Left lobe of liver (tissue), 2 donors: ENCODE data around the gene WLS. TPM values are rescaled to one million over a fixed set of nuclear protein-coding genes. Genes with fewer than 3 reads are reported as not detected.
"Not testable (repeated sequence)": the region's sequence is repeated elsewhere in the genome, so short reads cannot be mapped to it uniquely, and the experiment has no call there.

ENCODE experiments used
- ATAC-seq: fragments of 200-7000 bp; cut with Tn5 transposase; one replicate; pipeline ENCODE4 v1.9.1; 2020; ENCODE audit warnings: mild to moderate bottlenecking, moderate library complexity
- DNase-seq: peaks from one replicate; pipeline ENCODE4 v3.0.0-alpha.2; 2020; ENCODE audit warnings: low spot score
- total RNA-seq: library from RNA; stranded (reverse); gene quantifications from one replicate; pipeline ENCODE4 v1.2.1, GENCODE V29; 2021
- donor health status: DM: no; HTN: no; CAD: no; lungs with moderate emphysema.
- donor health status: DM: no; HTN: yes; CAD: no.

Gene WLS
- total RNA-seq: 11.2 TPM

DNA sequence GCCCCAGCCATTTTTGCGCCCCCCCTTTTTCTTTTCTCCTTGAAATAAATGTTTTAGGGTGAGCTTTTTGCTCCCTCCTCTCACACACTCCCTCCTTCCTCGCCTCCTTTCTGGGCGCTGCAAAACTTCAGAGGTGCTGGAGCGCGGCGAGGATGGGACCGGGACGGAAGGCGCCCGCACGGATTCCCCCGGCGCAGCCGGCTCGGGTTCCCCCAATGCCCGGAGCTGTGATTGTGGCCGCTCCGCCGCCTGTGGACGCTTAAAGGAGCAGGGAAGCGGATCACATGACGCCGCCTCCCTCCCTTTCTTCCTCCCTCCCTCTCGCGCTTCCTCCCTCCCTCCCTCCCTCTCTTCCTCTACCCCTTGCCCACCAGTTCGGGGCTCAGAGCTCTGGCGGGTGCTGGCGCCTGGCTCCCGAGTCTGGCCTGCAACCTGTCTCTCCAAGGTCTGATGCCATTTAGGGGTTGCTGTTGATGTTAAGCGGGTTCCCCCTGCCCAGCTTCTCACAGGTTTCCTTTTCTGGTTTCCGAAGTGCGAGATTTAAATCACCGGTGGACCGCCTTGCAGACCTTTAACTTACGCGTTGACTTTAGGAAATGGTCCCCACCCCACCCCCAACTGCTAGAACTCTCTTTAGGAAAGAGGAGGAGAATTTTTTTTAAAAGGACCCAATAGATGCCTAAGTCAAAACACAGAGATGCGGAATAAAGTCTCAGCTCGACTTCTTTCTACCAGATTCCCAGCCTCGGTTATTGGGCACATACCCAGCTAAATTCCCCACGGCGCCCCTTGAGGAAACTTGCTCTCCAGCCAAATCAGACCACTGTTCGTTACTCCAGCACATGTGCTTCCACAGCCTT is at the start of gene WLS:
Gene WLS, minus strand, starts transcription at position 235 of the 860 bp plus-strand sequence. Its CDS starts 224 bp downstream, at position 11.
- ATAC-seq: peak; percentile 88
- peak; percentile 75 for DNase-seq

DNA sequence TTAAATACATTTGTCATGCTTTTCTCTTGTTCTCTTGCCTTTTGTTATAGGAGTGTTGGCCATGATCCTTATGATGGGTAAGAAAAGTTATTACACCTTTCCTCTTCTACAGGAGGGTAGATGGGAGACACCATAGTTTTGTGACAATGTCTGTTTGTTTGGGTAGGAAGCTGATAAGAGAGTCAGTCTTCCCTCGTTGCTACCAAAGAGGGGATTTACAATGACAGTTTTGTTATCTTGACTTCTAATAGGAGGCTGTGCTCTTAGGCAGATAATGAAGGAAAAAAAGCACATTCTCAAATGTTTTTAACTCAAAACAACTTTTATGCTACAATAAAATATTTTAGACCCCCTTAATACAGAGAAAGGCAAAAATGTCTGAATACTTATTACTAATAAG is 48.0 kb upstream of the WLS start:
- ATAC-seq (no peak), DNase-seq (no peak)

DNA sequence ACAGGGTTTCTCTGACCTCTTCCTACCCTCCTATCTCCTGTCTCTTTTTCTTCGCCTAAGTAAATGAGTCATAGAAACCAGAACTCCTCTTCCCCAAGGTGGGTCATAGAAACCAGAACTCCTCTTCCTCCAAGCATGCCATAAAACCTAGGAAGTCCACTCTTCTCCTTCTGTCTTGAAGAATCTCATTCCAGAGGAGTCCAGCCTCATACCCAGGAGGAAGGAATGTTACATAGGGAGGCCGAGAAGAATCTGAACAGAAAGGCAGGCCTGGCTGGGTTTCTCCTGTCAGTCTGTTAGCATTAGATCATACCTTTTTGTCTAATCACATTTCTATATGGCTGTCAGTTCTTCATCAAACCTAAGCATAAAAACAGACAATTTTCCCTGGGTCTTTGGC is 47.5 kb upstream of the WLS start:
- DNase-seq: no peak
- no peak for ATAC-seq

DNA sequence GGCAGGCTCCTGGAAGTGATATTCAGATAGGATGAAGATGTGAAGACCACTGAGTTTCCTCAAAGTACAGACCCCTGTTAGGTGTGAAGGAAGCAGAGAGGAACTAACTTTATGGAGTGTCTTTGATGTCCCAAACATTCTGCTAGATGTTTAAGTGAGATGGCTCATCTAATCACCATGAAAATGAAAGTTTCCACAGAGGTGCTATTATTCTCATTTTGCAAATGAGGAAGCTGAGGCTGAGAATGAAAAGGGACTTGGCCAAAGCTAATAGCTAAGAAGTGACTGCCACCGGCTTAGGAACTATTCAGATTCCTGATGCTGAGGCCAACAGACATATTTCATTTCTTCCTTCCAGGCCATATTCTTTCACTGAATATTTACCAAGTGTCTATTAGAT is 45.9 kb upstream of the WLS start:
- ATAC-seq (no peak), DNase-seq (no peak)

DNA sequence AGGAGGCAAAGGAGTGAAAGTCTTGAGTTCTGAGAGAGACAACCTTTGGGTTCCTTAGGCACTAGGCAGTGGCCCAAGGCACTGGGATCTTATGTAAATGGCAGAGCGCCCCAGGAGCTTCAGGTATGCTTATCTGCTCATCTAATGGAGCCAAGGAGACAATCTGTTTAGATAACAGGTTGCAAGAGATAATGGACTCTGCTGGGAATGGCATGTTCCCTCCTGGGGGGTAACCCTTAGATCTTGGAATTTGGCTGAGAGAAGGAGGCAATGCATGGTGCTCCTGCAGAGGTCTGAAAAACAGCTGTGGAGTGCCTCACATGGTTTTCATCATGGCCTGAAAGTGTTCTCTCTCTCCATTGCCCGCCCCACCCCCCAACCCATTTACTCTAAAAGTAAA is 44.1 kb upstream of the WLS start:
- DNase-seq (no peak), ATAC-seq (no peak)

DNA sequence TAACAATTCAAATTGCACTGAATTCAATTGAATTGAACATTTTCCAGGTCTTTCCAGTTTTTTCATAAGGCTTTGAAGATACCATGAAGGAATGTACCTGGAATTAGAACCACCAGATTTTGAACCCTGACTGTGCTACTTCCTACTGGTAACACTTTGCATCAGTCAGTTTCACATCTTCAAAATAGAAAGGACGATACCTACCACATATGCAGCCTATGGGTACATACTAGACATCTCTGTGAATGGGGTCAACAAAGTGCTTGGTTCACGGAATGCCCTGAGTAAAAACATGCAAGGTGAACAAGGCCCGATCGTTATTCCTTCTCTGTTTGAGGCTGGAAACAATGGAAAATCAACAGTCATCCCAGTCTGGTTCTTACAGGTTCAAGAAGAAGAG is 41.2 kb upstream of the WLS start:
- no peak for ATAC-seq

DNA sequence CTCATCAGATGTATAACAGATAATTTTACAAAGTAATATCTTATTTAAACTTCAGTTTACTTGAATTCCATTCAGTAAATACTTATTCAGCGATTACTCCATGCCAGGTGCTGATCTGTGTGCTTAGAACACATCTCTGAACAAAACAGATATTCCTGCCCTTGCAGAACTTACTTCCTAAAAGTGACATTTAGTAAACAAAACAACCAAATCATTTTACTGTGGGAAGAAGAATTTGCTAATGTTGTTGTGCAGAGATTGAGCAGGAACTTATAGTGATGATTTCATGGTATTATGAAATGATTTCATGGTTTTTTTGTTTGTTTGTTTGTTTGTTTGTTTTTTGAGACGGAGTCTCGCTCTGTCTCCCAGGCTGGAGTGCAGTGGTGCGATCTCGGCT is 39.3 kb upstream of the WLS start:
- DNase-seq (no peak), ATAC-seq (no peak)

More for the DNA sequence above, 41.2 kb upstream of the WLS start:
- no peak for DNase-seq

DNA sequence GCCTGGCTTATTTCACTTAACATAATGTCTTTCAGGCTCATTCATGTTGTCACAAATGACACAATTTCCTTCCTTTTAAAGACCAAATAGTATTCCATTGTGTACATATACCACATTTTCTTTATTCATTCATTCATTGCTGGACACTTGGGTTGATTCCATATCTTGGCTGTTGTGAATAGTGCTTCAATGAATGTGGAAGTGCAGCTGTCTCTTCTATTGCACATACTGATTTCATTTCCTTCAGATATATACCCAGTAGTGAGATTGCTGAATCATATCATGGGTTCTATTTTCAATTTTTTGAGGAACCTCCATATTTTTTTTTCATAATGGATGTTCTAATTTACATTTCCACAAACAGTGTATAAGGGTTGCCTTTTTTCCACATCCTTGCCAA is 38.6 kb upstream of the WLS start:
- DNase-seq (no peak), ATAC-seq (no peak)

DNA sequence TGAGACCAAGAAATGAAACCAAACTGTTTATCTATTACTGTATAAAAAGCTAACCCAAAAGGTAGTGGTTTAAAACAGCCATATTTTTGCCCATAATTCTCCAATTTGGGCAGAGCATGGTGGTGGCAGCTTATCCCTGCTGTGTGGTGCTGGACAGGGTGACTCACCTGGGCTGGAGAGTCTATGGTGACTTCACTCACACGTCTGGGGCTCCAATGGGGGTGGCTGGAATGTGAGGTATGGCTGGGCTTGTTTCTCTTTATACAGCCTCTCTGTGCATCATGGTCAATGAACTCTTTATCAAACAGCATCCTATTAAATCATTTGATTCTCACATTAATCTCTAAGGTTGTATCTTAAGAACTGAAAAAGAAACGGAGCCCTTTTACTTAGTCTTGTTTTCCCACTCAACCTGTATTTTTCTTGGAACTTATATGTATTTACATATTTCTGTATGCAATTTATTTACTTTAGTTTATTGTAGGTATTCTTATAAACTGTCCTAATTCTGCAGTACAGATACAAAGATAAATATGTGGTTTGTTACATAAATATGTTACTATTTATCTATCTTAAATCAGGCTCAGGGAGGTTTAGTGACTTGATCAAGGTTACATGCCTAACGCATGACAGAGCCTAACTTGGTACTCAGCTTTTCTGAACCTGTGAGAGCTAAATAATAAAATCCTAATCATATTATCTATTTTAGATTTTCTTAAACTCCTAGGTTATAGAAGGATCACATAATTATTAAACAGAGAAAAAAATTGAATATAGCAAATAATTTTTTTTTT is 37.5 kb upstream of the WLS start:
- no peak for ATAC-seq

DNA sequence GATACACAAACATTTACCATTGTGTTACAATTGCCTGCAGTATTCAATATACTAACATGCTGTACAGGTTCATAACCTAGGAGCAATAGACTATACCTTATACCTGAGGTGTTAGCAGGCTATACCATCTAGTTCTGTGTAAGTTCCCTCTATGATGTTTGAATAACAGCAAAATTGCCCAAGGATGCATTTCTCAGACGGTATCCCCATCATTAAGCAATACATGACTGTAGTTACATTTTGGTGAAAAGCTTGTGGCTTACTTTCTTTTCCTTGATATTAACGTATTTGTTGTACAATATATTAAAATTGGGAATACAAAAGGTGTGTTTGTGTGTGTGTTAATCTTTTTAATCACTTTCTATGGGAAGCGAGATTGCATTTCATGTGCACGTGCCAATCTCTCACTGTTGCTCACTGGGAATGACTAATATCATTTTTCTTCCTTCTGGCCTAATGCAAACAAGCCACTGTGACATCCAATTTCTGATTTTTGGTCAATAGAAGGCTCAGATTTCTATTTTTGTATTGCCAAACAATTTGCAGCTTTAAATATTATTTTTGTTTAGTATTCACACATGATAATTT is 36.7 kb upstream of the WLS start:
- ATAC-seq: no peak

More for the DNA sequence above, 37.5 kb upstream of the WLS start:
- DNase-seq: no peak

DNA sequence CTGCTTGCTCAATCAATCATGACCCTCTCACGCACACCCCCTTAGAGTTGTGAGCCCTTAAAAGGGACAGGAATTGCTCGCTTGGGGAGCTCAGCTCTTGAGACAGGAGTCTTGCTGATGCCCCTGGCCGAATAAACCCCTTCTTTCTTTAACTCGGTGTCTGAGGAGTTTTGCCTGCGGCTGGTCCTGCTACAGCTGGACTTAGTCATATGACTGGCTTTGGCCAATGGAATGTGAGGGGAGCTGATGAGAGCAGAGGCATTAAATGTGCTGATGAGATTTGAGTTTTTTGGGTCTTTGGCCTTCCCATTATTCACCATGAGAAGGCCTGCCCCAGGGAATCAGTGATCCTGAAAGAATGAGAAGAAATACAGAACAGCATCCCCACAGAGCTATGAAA is 24.5 kb upstream of the WLS start:
- ATAC-seq: not testable (repeated sequence)

More for the DNA sequence above, 36.7 kb upstream of the WLS start:
- no peak for DNase-seq

DNA sequence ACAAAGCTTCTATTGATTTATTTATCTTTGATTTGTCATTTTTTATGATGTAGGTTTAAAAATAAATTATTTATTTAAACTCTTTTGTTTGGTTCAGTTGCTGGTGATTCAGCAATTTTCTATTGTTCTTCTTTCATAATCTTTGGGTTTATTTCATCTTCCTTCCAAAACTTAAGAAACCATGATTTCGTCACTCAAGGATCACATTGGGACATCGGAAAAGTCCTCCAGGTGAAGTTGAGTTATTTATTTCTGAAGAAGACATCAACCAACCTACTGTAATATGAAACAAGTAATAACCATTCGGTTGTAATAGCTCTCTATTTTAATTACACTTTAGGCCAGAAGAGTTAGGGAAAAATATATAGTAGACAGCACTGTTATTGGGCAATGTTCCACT is 23.0 kb upstream of the WLS start:
- ATAC-seq (no peak), DNase-seq (no peak)

More for the DNA sequence above, 24.5 kb upstream of the WLS start:
- not testable (repeated sequence) for DNase-seq

DNA sequence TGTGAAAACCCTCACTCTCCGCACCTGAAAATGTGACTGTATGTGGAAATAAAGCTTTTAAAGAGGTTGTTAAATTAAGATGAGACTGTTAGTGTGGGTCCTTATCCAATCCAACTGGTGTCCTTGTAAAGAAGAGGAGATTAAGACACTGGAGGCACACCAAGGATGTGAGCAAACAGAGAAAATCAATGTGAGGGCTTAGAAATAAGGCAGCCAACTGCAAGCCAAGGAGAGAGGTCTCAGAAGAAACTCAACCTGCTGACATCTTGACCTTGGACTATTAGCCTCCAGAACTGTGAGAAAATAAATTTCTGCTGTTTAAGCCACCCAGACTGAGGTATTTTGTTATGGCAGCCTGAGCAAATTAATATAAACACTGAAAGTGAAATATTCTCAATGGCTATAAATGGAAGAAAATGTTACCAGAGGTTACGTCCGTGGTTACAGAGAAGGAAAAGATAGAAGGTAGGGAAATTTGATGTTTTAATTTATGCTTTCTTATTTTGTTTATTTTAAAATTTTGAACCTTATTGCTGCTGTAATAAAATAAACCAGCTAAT is 22.4 kb upstream of the WLS start:
- no peak for ATAC-seq
- DNase-seq: no peak

DNA sequence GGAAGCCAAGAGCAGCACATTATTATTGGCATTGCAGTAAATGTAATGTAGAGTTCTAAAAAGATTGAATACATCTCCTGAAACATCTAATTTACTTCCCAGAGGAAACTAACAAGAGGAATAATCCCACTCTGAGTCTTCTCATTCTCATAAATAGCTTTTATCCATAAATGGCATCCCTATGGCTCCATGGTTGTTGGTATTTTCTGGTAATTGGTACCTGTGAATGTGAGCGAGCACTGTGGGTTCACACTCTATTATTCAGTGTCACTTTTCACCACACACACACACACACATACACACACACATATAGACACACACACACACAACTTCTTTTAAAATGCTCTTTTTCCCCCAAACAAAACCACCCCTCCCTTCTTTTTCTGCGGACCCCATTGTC is 4.7 kb upstream of the WLS start:
- ATAC-seq: no peak

DNA sequence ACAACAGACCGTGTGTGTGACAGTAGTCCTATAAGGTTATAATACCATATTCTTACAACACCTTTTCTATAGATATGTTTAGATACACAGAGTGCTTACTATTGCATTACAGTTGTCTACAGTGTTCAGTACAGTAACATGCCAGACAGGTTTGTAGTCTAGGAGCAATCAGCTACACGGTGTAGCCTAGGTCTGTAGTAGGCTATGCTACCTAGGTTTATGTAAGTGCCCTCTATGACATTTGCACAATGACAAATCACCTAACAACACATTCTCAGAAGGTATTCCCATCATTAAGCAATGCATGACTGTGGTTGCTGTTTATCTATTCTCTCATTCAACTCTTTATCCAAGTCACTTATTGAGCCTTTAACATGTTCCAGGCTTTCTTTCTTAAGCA is 1.8 kb upstream of the WLS start:
- DNase-seq (no peak), ATAC-seq (no peak)

More for the DNA sequence above, 4.7 kb upstream of the WLS start:
- DNase-seq: no peak

DNA sequence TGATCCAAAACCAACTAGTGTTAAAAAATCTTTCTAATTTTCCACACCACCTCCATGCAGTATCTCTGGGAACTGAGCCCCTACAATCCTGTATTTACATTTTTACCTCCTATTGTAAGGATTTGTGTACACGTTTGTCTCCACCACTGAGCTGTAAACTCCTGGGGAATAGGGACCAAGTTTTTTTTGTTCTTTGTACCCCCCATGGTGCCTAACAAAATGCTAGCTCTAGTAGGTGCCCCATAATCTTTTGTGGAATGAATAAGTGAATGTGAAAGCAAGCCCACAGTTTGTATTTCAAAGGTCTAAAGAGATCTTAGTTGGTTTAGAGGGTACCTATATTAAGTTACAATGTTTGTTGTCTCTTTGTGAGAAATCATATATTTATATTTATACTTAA is 879 bp upstream of the WLS start:
- no peak for DNase-seq
- ATAC-seq: no peak

DNA sequence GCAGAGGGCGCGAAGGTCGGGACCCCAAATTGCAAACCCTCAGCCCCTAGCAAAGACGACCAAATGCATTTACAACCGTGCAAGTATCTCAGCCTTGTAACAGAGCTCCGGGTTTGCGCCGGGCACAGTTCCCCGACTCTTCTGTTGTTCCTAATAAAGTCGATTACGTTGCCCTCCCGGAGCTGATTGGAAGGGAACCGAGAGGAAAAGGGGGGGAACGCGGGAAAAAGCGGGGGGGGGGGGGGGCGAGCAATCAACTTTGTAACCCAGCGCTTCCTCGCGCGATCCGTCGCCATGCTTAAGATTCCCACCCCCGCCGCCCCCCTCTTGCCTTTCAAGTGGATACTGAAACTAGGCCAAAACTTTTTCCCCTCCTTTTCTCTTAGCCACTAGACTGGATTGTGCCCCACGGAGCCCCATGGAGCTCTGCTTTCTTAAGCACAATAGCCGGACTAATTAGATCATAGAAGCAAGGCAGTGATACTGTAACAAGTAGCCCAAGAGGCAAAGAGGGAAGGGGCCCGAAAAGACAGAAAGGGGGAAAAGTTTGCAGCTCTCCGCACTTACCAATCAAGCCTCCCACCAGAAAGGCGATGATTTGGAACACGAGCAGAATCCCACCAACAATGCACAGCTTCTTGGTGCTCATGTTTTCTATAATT is 565 bp downstream of the WLS start:
- DNase-seq (peak; percentile 46), ATAC-seq (peak; percentile 64)

DNA sequence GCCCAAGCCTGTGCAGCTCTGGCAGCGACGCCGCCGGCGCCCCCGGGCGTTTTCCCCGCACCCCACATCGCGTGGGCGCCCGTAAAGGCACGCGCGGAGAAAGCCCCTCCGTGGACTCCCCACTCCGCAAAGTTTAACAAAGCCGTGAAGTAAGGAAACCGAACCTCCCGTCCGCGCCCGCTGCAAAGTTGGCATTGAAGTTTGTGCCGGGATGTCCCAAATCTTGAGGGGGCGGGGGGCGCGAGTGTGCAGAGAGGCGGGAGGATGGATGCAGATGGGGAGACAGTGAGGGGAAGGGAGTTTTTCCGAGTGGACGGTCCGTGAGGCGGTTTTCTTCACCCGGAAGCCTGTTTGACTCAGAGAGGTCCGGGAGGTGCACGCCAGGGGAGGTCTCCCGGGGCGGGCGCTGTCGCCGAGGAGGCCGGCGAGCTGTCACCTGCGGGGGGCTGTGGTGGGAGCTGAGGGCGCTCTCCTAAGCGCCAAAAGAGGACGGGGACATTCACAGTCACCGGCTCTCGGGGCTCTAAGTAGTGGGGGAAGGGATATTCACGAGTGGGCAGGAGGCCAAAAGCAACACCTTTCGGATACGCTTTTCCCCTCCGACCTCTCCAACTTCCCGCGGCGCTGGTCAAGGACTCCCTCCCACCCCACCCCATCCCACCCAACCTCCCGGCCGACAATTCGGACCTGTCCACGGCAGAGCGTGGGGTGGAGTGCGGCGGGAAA is 1.3 kb downstream of the WLS start:
- peak; percentile 49 for ATAC-seq
- peak; percentile 47 for DNase-seq

DNA sequence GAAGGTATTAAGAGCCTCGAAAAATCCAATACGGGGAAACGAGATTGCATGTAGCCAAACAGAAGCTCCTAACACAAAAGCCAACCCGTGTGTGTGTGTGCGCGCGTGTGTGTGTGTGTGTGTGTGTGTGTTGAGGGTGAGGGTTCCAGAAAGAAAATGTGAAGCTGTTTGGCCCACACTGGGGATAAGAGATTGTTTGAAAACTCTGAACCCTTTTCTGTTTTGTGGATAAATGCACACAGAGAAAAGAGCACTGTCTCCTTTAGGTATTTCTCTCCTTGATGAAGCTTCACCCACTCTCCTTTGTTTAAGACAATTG is 1.9 kb downstream of the WLS start:
- DNase-seq (no peak), ATAC-seq (peak; percentile 10)
